GM21529 (cell line): ENCODE measurements around the gene ZNF768.

Experiments used
- ATAC-seq: cut with Tn5 transposase; IDR thresholded peaks from one replicate; pipeline ENCODE4 v1.9.1; 2021; ENCODE audit not compliant: unreplicated experiment

ZNF768 gene

GRCh38 chr16:30526137-30526822 is at the start of gene ZNF768:
TSS of gene ZNF768 (minus strand) at chr16:30526566. CDS start at chr16:30526413, 153 bp downstream.
- ATAC-seq, result peak; percentile 23

GRCh38 chr16:30574678-30575077 is 48.3 kb upstream of the ZNF768 start:
- ATAC-seq, result no peak

GRCh38 chr16:30571445-30572322 is 45.3 kb upstream of the ZNF768 start, which contains the start of gene ZNF688:
TSS of gene ZNF688 (minus strand) at chr16:30571714. CDS start at chr16:30571629, 85 bp downstream.
- ATAC-seq, result peak; percentile 72

GRCh38 chr16:30570636-30571444 is 44.5 kb upstream of the ZNF768 start:
- ATAC-seq, result no peak

- no peak for ATAC-seq
Measured at GRCh38 chr16:30569746-30570635, 43.6 kb upstream of the ZNF768 start.

- no peak for ATAC-seq
Measured at GRCh38 chr16:30569281-30569680, 42.9 kb upstream of the ZNF768 start.

- ATAC-seq, result no peak
Measured at GRCh38 chr16:30567991-30568638, 41.7 kb upstream of the ZNF768 start.

GRCh38 chr16:30567160-30567990 is 41.0 kb upstream of the ZNF768 start:
- ATAC-seq, result no peak

GRCh38 chr16:30566531-30566930 is 40.2 kb upstream of the ZNF768 start:
- no peak for ATAC-seq

GRCh38 chr16:30565984-30566383 is 39.6 kb upstream of the ZNF768 start:
- no peak for ATAC-seq

- ATAC-seq, result no peak
Measured at GRCh38 chr16:30565526-30565925, 39.2 kb upstream of the ZNF768 start.

GRCh38 chr16:30562021-30562420 is 35.7 kb upstream of the ZNF768 start:
- no peak for ATAC-seq

- ATAC-seq, result no peak
Measured at GRCh38 chr16:30561089-30561816, 34.9 kb upstream of the ZNF768 start.

GRCh38 chr16:30559690-30560089 is 33.3 kb upstream of the ZNF768 start:
- ATAC-seq, result no peak

- no peak for ATAC-seq
Measured at GRCh38 chr16:30558789-30559377, 32.5 kb upstream of the ZNF768 start.

- peak; percentile 88 for ATAC-seq
Measured at GRCh38 chr16:30557957-30558788, 31.8 kb upstream of the ZNF768 start, which contains the start of gene ZNF764. TSS of gene ZNF764 (minus strand) at chr16:30558374. CDS start at chr16:30558182, 192 bp downstream.

GRCh38 chr16:30557707-30557956 is 31.3 kb upstream of the ZNF768 start:
- peak; percentile 3 for ATAC-seq
